Calu3 (cell line): Measurements from ENCODE around the gene PSMC4. TPM values are rescaled to one million over a fixed set of nuclear protein-coding genes. Genes with fewer than 3 reads are reported as not detected.

ENCODE experiments used
- BruUV-seq: library from RNA; stranded (reverse); fragments of 400-500 nt; replicated peaks from 2 replicates; lab custom pipeline; 2021; lab: Mats Ljungman, UMichigan
- CTCF ChIA-PET: fragments of 300-600 bp; sonication (Branson Sonifier 250); formaldehyde crosslinking; loops from one replicate; lab custom pipeline; 2022; ENCODE audit warnings: antibody characterized with exemption; lab: Charles Lee
- DNase-seq: peaks from one replicate; pipeline ENCODE4 v3.0.0; 2022
- H3K27ac Mint-ChIP-seq: one replicate; pipeline ENCODE4 v1.8.0; 2022; ENCODE audit warnings: mixed read lengths; ENCODE audit not compliant: unreplicated experiment
- H3K27me3 Mint-ChIP-seq: one replicate; pipeline ENCODE4 v1.8.0; 2022; ENCODE audit warnings: mixed read lengths; ENCODE audit not compliant: unreplicated experiment
- H3K36me3 Mint-ChIP-seq: one replicate; pipeline ENCODE4 v1.8.0; 2022; ENCODE audit warnings: mild to moderate bottlenecking, moderate library complexity, mixed read lengths; ENCODE audit not compliant: insufficient read depth, unreplicated experiment
- H3K4me1 Mint-ChIP-seq: one replicate; pipeline ENCODE4 v1.8.0; 2022; ENCODE audit warnings: mild to moderate bottlenecking, low read depth, mixed read lengths; ENCODE audit not compliant: unreplicated experiment
- H3K4me3 Mint-ChIP-seq: one replicate; pipeline ENCODE4 v1.8.0; 2022; ENCODE audit warnings: mild to moderate bottlenecking, low read depth, moderate library complexity, mixed read lengths; ENCODE audit not compliant: unreplicated experiment
- H3K9me3 Mint-ChIP-seq: one replicate; pipeline ENCODE4 v1.8.0; 2022; ENCODE audit warnings: low read depth, mixed read lengths; ENCODE audit not compliant: unreplicated experiment
- intact Hi-C: fragments of 100-400 bp; cut with micrococcal nuclease; formaldehyde crosslinking; loops from one replicate; pipeline ENCODE4 v1.10.0; 2022; ENCODE audit not compliant: unreplicated experiment
- total RNA-seq: library from RNA; stranded (reverse); gene quantifications from 2 replicates; pipeline ENCODE4 v1.2.3, GENCODE V29; 2022
- TF ChIP-seq, protein P1 (sequence below): fragments of 200-600 bp; IDR thresholded peaks from one replicate; pipeline ENCODE4 v1.8.0; 2022; ENCODE audit warnings: antibody characterized with exemption; ENCODE audit not compliant: unreplicated experiment

The PSMC4 gene
- total RNA-seq, 1 experiment from 2014 or later: 300 TPM

- DNase-seq: no peak
- intact Hi-C loops: no loop called here
- Mint-ChIP-seq H3K4me3 (no peak overlapping the region), H3K36me3 (peaks cover 6% of the 10 kb centered on the region), H3K27me3 (no peaks in the 10 kb centered on the region), H3K27ac (peak overlapping the region; percentile 74), H3K9me3 (peaks cover 6% of the 10 kb centered on the region), H3K4me1 (peaks cover 70% of the 10 kb centered on the region)
- BruUV-seq: no TSS peak
- TF ChIP-seq, protein P1, sequence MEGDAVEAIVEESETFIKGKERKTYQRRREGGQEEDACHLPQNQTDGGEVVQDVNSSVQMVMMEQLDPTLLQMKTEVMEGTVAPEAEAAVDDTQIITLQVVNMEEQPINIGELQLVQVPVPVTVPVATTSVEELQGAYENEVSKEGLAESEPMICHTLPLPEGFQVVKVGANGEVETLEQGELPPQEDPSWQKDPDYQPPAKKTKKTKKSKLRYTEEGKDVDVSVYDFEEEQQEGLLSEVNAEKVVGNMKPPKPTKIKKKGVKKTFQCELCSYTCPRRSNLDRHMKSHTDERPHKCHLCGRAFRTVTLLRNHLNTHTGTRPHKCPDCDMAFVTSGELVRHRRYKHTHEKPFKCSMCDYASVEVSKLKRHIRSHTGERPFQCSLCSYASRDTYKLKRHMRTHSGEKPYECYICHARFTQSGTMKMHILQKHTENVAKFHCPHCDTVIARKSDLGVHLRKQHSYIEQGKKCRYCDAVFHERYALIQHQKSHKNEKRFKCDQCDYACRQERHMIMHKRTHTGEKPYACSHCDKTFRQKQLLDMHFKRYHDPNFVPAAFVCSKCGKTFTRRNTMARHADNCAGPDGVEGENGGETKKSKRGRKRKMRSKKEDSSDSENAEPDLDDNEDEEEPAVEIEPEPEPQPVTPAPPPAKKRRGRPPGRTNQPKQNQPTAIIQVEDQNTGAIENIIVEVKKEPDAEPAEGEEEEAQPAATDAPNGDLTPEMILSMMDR: no peak
- CTCF ChIA-PET: interaction anchor here (1.3 to 2.4 kb wide), 3 partner anchors 11 to 93 kb away, joined by 3 to 10 read pairs (median 4); partner anchors contain the start of gene PSMC4
These were observed 34.3 kb upstream of the PSMC4 start for GRCh38 chr19:39936622-39937021.

DNA sequence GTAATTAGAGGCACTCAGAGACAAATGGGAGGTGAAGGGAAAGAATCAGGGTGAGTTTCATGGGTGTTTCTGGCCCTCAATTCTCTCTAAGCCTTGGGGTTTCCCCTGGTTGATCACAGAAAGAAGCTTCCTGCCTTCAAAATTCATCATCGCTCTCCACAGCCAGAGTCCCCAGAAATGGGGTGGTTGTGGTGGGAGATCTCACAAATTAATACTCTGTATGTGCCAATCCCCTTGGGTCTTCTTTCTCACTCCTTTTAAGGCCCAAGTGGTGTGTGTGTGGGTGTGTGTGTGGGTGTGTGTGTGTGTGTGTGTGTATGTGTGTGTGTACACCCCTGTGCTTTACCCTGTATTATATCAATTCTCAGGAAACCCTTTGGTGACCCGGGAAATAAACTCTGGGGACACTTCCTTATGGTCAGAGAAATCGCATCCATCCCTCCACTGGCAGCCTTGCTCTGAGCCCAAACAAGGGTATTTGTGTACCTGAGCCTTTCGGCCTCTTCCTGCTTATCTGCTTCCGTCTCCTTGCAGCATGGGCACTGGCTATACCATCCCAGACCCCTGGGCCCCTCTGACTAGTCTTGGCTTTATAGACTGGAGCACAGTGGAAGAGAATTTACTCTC, 33.8 kb upstream of the PSMC4 start:
- intact Hi-C loops: no loop called here
- CTCF ChIA-PET: interaction anchor here (1.5 to 2.4 kb wide), 2 partner anchors 33 to 94 kb away, joined by 3 to 10 read pairs; partner anchors contain the start of gene PSMC4
- Mint-ChIP-seq H3K9me3 (peaks cover 4% of the 10 kb centered on the region), H3K36me3 (peaks cover 12% of the 10 kb centered on the region), H3K27me3 (no peaks in the 10 kb centered on the region), H3K4me1 (peaks cover 76% of the 10 kb centered on the region), H3K27ac (peak overlapping the region; percentile 62), H3K4me3 (no peak overlapping the region)
- peak; percentile 37 for DNase-seq
- no TSS peak for BruUV-seq
- TF ChIP-seq, protein P1: no peak

DNA sequence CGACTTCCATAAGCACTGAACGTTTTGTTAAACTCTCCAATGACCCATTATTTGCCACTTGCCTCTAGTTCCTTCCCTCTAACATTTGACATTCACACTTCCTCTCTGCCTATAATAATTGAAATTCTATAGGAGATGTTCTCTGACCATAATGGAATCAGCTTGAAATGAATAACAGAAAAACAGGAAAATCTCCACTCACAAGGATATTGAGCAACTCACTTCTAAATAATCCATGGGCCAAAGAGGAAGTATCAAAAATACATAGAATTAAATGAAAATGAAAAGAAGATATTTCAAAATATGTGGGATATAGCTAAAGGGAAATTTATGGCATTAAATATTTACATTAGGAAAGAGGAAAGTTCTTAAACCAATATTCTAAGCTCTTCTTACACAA, 33.2 kb upstream of the PSMC4 start:
- Mint-ChIP-seq H3K27me3 (no peaks in the 10 kb centered on the region), H3K4me3 (no peak overlapping the region), H3K9me3 (peaks cover 4% of the 10 kb centered on the region), H3K27ac (peak overlapping the region; percentile 62), H3K4me1 (peaks cover 81% of the 10 kb centered on the region), H3K36me3 (peaks cover 14% of the 10 kb centered on the region)
- no peak for DNase-seq
- no TSS peak for BruUV-seq
- TF ChIP-seq, protein P1: no peak
- intact Hi-C loops: no loop called here
- CTCF ChIA-PET: interaction anchor here (1.5 kb wide), 1 partner anchor 94 kb away, joined by 3 read pairs; no protein-coding TSS in a partner anchor

DNA sequence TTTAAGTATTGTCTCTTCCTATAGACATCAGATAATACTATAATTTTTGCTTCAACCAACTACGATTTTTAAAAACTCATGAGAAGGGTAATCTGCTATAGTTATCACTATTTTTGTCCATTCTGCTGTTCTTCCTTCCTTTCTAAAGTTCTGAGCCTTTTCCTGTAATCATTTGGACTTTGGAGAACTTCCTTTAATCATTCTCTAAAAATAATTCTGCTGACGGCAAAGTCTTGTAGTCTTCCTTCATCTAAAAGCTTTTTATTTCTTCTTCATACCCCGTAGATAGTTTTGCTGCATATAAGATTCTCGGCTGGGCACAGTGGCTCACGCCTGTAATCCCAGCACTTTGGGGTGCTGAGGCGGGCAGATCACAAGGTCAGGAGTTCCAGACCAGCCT, 31.4 kb upstream of the PSMC4 start:
- H3K27ac Mint-ChIP-seq: peak overlapping the region; percentile 22
- TF ChIP-seq, protein P1: no peak
- no peak for DNase-seq
- H3K4me3 Mint-ChIP-seq: no peak overlapping the region
- peaks cover 4% of the 10 kb centered on the region for H3K9me3 Mint-ChIP-seq
- H3K4me1 Mint-ChIP-seq: peaks cover 92% of the 10 kb centered on the region
- CTCF ChIA-PET: interaction anchor here (3.3 kb wide), 1 partner anchor 31 kb away, joined by 29 read pairs; the partner anchor contains the start of gene PSMC4
- H3K27me3 Mint-ChIP-seq: no peaks in the 10 kb centered on the region
- H3K36me3 Mint-ChIP-seq: peaks cover 21% of the 10 kb centered on the region
- BruUV-seq: no TSS peak
- intact Hi-C loops: no loop called here
